NCI-H526 treated with DMSO at 0.1 percent for 48 hours (cell line): ENCODE results near the gene NOL3.

Source experiments
- DNase-seq: peaks from one replicate; lab custom pipeline; 2025; lab: John Stamatoyannopoulos, UW

NOL3 gene

GRCh38 chr16:67155295-67156142 lies 14.8 kb upstream of the NOL3 start:
- DNase-seq = peak; percentile 35

GRCh38 chr16:67156143-67156844 lies 14.0 kb upstream of the NOL3 start:
- no peak for DNase-seq

GRCh38 chr16:67157106-67157748 lies 13.1 kb upstream of the NOL3 start:
- DNase-seq = no peak

- DNase-seq = no peak
Measured at GRCh38 chr16:67157892-67158635, 12.3 kb upstream of the NOL3 start.

- DNase-seq = no peak
Measured at GRCh38 chr16:67158637-67159600, 11.4 kb upstream of the NOL3 start.

- no peak for DNase-seq
Measured at GRCh38 chr16:67161595-67162058, 8.7 kb upstream of the NOL3 start.

GRCh38 chr16:67162506-67163163 lies 7.7 kb upstream of the NOL3 start:
- DNase-seq = no peak

- peak; percentile 37 for DNase-seq
Measured at GRCh38 chr16:67163164-67163998, 7.0 kb upstream of the NOL3 start.

GRCh38 chr16:67163999-67164558 lies 6.3 kb upstream of the NOL3 start:
- DNase-seq = peak; percentile 17

GRCh38 chr16:67164599-67165061 lies 5.7 kb upstream of the NOL3 start, which contains the start of gene HSF4:
Gene HSF4, plus strand, starts transcription at chr16:67164745. Its CDS starts 67 bp downstream, at chr16:67164812.
- DNase-seq = no peak

- DNase-seq = no peak
Measured at GRCh38 chr16:67165121-67166078, 4.9 kb upstream of the NOL3 start.

GRCh38 chr16:67166110-67166547 lies 4.2 kb upstream of the NOL3 start:
- DNase-seq = no peak

- no peak for DNase-seq
Measured at GRCh38 chr16:67166598-67167168, 3.7 kb upstream of the NOL3 start.

- no peak for DNase-seq
Measured at GRCh38 chr16:67167588-67167987, 2.8 kb upstream of the NOL3 start.

- DNase-seq = no peak
Measured at GRCh38 chr16:67169011-67169451, 1.3 kb upstream of the NOL3 start.

- no peak for DNase-seq
Measured at GRCh38 chr16:67169642-67170167, 633 bp upstream of the NOL3 start.
